ENCODE data around the gene VRK3.

- TF ChIP-seq CTCF (IDR thresholded peaks at IDR 0.05) (no peak), POLR2AphosphoS5 (IDR thresholded peaks at IDR 0.05) (no peak), POLR2A (IDR thresholded peaks at IDR 0.05) (no peak), EP300 (IDR thresholded peaks at IDR 0.05; ENCODE audit: low read depth) (no peak)
Observed at GRCh38 chr19:50043967-50044366, 18.8 kb upstream of the VRK3 start.

All from transverse colon (tissue), 4 donors.